ENCODE results near the gene PPFIBP1.

- no peak for TF ChIP-seq CTCF (IDR thresholded peaks at IDR 0.05)
- TF ChIP-seq POLR2A (IDR thresholded peaks at IDR 0.05) = no peak
Observed at GRCh38 chr12:27615331-27615891, 91.4 kb downstream of the PPFIBP1 start.
